ENCODE data around the gene LIX1.
"Not testable (repeated sequence)": the region's sequence is repeated elsewhere in the genome, so short reads cannot be mapped to it uniquely, and the experiment has no call there.

Gene LIX1

GRCh38 chr5:97141031-97141430 is 1.4 kb downstream of the LIX1 start:
- no peak for DNase-seq

- DNase-seq: not testable (repeated sequence)
These were observed 2.2 kb downstream of the LIX1 start for GRCh38 chr5:97140250-97140649.

DNA sequence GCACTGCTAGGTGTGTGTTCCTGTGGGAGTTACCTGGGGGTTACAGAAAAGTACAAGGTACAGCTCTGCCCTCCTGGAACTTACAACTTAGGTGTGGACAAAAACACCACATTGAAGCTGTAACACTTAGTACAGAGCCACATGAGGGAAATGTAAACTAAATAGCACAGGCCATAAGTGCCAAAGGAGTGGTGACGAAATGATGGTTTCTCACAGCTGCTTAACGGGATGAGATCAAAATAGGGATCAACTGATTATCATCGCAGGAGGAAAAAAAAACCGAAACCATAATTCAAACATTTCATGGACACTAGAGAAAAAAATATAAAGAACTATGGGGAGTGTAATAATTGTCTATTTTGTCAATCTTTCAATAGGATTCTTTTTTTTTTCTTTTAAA is 5.9 kb downstream of the LIX1 start:
- no peak for DNase-seq

- no peak for DNase-seq
These were observed 6.5 kb downstream of the LIX1 start for GRCh38 chr5:97135868-97136267.

GRCh38 chr5:97134634-97135033 is 7.8 kb downstream of the LIX1 start:
- DNase-seq: no peak

GRCh38 chr5:97133101-97133500 is 9.3 kb downstream of the LIX1 start:
- DNase-seq: no peak

GRCh38 chr5:97131921-97132320 is 10.5 kb downstream of the LIX1 start:
- DNase-seq: no peak

GRCh38 chr5:97131139-97131710 is 11.2 kb downstream of the LIX1 start:
- no peak for DNase-seq

- DNase-seq: no peak
These were observed 14.7 kb downstream of the LIX1 start for GRCh38 chr5:97127727-97128126.

- no peak for DNase-seq
These were observed 17.2 kb downstream of the LIX1 start for GRCh38 chr5:97125125-97125683.

DNA sequence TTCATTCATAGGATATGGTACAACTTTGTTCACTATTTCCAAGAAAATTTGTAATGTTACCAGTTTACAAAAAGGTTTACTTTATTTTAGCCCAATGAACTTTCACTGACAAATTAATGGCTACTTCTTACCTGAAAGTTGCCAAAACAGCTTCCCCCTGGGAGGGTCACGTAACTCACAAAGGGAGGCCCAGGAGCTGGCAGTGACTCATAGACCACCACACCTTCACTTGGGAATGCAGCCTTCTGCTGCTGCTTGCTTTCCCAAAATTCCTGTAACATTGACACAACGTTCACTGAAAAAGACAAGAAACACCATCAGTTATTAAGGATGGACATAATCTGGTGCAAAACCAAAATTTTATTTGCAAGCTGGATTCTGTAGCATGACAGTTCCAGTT is 18.1 kb downstream of the LIX1 start:
- DNase-seq: no peak

- DNase-seq: no peak
These were observed 20.6 kb downstream of the LIX1 start for GRCh38 chr5:97121848-97122247.

- no peak for DNase-seq
These were observed 22.2 kb downstream of the LIX1 start for GRCh38 chr5:97120195-97120594.

DNA sequence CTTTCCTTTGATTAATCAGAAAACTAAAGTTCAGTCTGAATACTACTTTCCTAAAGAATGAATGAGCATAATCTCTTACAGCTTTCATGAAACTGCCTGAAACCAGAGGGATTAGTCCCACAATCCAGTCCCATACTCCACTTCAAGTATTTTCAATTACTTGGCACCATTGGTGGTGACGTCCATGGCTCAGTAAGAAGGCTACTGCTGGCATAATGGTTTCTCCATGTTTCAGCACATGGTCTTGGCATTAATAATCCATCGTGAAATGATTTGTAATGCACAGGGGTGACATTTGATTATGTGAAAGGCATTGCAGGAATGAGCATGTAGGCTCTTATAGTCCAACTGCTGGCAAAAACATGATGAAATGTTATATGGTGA is 23.4 kb downstream of the LIX1 start:
- DNase-seq: no peak

DNA sequence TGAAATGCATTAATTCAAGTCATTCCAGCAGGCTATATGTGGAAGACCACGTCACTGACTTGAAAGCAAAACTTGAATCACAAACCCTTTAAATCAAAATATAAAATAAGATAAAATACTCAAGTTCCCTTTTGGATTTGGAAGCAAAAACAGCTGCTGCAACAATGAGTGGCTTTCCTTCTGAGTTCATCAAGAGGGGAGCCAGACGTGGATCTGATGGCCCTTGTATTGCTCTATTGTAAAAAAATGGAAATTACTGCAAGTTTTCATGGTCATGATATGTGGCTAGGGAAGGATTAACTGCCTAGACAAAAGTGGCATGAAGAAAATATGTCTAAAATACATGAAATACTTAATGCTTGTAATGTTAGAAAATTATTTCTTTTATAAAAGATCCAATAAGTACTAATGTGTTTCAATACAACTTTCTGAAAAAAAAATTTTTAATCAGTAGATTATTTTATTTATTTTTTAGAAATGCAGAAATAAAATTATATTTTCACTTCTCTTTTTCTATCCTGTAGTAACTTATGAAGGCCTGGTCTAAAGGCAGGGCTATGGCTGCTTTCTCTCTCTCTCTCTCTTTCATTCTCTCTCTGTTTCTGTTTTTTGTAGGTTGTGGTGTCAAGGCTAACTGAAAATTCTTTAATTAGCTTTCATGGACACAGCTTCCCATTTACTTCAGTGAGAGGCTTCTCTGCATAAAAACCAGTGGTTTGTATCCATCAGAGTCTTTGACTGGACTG is 24.0 kb downstream of the LIX1 start:
- no peak for DNase-seq

DNA sequence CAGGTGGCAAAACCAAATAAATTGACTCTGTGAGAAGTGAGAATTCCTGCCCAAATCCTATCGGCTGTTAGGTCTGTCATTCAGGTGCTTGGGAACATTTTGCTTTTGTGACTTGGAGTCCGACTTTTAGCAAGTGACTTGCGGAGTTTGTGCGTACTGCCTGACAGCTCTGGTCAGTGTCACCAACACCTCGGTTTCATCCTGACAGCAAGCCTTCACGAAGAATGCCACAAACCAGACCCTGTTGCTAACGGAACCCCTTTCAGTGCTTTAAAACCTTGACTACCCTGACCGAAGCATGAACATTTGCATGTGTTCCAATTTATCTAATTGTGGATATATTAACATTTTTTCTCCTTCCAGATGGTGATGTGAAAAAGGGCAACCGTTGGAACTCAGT is 26.5 kb downstream of the LIX1 start:
- no peak for DNase-seq

- no peak for DNase-seq
These were observed 30.2 kb downstream of the LIX1 start for GRCh38 chr5:97112230-97112629.

- DNase-seq: no peak
These were observed 30.8 kb downstream of the LIX1 start for GRCh38 chr5:97111616-97112015.

GRCh38 chr5:97111004-97111403 is 31.4 kb downstream of the LIX1 start:
- DNase-seq: no peak

DNA sequence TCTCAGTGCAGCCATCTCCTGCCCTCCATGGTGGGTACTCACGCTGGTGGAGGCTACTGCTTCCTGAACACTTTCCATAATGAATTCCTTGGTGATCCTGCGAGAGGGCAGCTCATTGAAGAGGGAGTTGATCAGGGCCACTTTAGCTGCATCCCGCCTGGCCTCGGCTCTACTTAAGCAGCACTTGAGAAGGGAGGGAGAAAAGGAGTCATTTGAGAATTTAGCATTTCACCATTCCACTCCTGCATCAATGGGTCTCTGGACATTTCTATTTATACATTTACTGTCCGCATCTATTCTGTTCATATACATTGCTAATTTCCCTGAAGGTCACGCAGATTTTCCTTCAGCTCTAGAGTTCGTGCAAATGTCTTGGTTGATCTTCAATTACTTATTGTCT is 35.1 kb downstream of the LIX1 start:
- no peak for DNase-seq

- no peak for DNase-seq
These were observed 36.2 kb downstream of the LIX1 start for GRCh38 chr5:97106216-97106581.

DNA sequence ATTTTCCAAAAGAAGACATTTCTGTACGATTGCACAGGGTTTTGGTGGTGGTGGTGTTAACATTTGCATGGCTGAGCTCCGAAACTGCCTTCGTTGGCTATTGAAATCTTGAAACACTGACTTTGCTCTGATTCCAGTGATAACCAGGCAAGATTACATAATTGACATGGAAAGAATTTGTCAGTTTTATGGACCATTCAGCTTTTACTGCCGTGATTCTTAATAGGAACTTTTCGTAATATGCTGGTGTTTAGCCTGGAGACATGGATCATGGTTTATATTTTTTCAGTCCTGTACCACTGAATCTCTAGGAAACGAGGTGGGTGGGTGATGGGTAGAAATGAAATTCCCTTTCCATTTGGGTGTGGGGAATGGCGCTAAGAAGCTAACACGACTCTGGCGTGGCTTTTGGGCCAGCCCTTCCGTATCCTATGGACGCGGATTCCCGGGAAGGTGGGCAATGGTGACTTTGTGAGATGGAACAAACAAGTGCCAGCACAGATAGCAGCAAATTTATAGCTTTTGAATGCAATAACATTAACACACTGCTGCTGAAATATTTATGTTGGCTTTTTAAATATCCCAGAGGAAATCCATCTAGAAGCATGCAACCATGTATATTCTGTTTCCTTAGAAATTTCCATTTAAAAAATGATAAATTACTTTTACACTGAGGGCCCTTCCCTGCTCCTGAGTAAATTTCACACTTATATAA is 36.8 kb downstream of the LIX1 start:
- DNase-seq: no peak

DNA sequence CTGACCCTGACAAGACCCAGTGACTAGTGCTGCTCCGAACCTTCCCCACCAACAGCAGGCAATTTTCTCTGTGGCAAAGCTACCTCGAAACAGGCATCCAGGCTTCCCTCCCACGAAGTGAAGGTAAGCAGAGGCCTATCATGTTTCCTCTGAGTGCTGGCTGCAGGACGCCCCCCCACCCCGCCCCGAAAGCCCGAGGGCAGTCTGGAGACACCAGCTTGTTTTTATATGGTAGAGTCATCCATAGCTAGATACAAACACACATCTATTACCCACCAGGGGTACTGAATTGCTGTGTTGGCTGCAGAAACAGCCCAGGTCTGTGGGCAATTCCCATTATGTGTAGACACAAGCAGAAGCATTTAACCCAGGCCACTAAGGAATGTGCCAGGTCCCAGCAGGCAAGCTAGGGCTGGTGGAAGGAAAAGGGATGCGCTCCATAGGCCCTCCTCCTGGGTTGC is 40.4 kb downstream of the LIX1 start:
- DNase-seq: no peak

Measured in stimulated activated CD4-positive, alpha-beta T cell treated with anti-CD3 and anti-CD28 coated beads, Interleukin-2, amount 100 ng/mL, for 48 hours (primary cell).